Activated effector memory CD4-positive, alpha-beta T cell treated with Interleukin-2 at 50 U/mL for 16 hours (primary cell): ENCODE results near the gene HS6ST1.

Experiments
- DNase-seq: peaks from one replicate; pipeline ENCODE4 v3.0.0-alpha.2; 2020

The HS6ST1 gene

GRCh38 chr2:128347701-128348539 lies 29.3 kb upstream of the HS6ST1 start:
- DNase-seq: no peak

GRCh38 chr2:128347171-128347558 lies 28.5 kb upstream of the HS6ST1 start:
- DNase-seq: no peak

- no peak for DNase-seq
These were observed 27.9 kb upstream of the HS6ST1 start for GRCh38 chr2:128346291-128347170.

- no peak for DNase-seq
These were observed 26.9 kb upstream of the HS6ST1 start for GRCh38 chr2:128345436-128346165.

- DNase-seq: no peak
These were observed 25.4 kb upstream of the HS6ST1 start for GRCh38 chr2:128344101-128344500.

- DNase-seq: no peak
These were observed 24.8 kb upstream of the HS6ST1 start for GRCh38 chr2:128343459-128343858.

GRCh38 chr2:128342550-128342949 lies 23.9 kb upstream of the HS6ST1 start:
- DNase-seq: no peak

- no peak for DNase-seq
These were observed 23.0 kb upstream of the HS6ST1 start for GRCh38 chr2:128341621-128342020.

- no peak for DNase-seq
These were observed 13.5 kb upstream of the HS6ST1 start for GRCh38 chr2:128332091-128332634.

GRCh38 chr2:128330583-128330982 lies 11.9 kb upstream of the HS6ST1 start:
- DNase-seq: no peak

GRCh38 chr2:128329607-128330006 lies 10.9 kb upstream of the HS6ST1 start:
- DNase-seq: no peak

GRCh38 chr2:128327180-128327964 lies 8.7 kb upstream of the HS6ST1 start:
- DNase-seq: no peak

- DNase-seq: no peak
These were observed 7.7 kb upstream of the HS6ST1 start for GRCh38 chr2:128326346-128326745.

GRCh38 chr2:128325611-128326181 lies 7.0 kb upstream of the HS6ST1 start:
- DNase-seq: no peak

- no peak for DNase-seq
These were observed 6.3 kb upstream of the HS6ST1 start for GRCh38 chr2:128324897-128325410.

- no peak for DNase-seq
These were observed 5.6 kb upstream of the HS6ST1 start for GRCh38 chr2:128324008-128324896.

- DNase-seq: no peak
These were observed 4.9 kb upstream of the HS6ST1 start for GRCh38 chr2:128323555-128323931.

GRCh38 chr2:128322715-128323554 lies 4.3 kb upstream of the HS6ST1 start:
- no peak for DNase-seq
